ENCODE results near the gene WIPF3.

Gene WIPF3

DNA sequence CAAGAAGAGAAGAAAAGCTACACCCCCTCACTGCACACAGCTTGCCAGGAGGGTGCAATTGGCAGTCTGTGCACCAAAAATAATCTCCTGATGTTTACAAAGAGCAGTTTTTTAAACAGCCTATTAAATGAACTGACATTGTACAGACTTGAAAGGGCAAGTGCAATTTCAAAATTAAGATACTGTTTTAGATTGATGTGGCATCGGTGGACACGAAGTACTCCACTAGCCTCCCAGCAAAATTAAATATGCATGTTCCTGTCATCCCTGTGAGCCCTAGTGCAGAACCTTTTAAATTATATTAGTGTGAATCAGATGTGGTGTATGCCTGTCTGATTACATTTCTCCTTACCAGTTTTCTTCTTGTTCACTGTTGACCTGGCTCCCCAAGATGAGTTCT is 87.9 kb downstream of the WIPF3 start:
- no peak overlapping the region for H3K4me3 ChIP-seq (replicated peaks; ENCODE audit: low read depth, low read length)
- TF ChIP-seq, protein P1, sequence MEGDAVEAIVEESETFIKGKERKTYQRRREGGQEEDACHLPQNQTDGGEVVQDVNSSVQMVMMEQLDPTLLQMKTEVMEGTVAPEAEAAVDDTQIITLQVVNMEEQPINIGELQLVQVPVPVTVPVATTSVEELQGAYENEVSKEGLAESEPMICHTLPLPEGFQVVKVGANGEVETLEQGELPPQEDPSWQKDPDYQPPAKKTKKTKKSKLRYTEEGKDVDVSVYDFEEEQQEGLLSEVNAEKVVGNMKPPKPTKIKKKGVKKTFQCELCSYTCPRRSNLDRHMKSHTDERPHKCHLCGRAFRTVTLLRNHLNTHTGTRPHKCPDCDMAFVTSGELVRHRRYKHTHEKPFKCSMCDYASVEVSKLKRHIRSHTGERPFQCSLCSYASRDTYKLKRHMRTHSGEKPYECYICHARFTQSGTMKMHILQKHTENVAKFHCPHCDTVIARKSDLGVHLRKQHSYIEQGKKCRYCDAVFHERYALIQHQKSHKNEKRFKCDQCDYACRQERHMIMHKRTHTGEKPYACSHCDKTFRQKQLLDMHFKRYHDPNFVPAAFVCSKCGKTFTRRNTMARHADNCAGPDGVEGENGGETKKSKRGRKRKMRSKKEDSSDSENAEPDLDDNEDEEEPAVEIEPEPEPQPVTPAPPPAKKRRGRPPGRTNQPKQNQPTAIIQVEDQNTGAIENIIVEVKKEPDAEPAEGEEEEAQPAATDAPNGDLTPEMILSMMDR (IDR thresholded peaks at IDR 0.05; ENCODE audit: low read depth, low read length, missing control alignments), result no peak
- DNase-seq (ENCODE audit: extremely low read depth, low read depth), result no peak

DNA sequence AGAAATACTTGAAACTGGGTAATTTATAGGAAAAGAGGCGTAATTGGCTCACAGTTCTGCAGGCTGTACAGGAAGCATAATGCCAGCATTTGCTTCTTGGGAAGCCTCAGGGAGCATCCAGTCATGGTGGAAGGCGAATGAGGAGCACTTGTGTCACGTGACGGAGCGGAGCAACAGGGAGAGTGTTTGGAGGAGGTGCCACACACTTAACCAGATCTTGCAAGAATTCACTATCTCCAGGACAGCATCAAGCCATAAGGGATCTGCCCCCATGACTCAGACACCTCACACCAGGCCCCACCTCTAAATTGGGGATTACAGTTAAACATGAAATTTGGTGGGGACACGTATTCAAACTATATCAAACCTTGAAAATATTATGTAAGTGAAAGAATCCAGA is 89.3 kb downstream of the WIPF3 start:
- H3K4me3 ChIP-seq (replicated peaks; ENCODE audit: low read depth, low read length), result no peak overlapping the region
- DNase-seq (ENCODE audit: extremely low read depth, low read depth), result no peak
- TF ChIP-seq, protein P1 (IDR thresholded peaks at IDR 0.05; ENCODE audit: low read depth, low read length, missing control alignments), result no peak

DNA sequence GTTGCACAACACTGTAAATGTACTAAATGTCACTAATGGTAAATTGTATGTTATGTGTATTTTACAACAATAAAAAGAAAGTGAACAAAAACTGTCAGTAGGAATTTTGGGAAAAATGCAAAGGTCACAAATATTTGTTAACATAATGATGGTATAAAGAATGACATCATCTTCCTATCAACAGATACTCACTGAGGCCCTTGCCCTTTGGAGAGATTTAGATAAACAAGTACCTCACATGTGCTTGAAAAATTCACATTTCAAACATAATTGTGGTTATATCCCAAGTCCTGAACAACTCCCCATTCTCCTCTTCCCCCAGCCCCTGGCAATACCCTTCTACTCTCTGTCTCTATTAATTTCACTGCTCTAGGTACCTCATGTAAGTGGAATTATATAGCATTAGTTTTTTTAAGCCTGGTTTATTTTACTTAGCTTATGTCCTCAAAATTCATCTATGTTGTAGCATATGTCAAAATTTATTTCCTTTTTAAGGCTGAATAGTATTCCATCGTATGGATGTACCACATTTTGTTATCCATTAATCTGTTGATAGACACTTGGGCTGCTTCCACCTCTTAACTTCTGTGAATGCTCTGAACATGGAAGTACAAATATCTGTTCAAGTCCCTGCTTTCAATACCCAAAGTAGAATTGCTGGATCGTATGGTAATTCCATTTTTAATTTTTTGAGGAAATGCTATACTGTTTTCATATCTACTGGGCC is 90.5 kb downstream of the WIPF3 start:
- no peak overlapping the region for H3K4me3 ChIP-seq (replicated peaks; ENCODE audit: low read depth, low read length)
- TF ChIP-seq, protein P1 (IDR thresholded peaks at IDR 0.05; ENCODE audit: low read depth, low read length, missing control alignments), result no peak
- no peak for DNase-seq (ENCODE audit: extremely low read depth, low read depth)

DNA sequence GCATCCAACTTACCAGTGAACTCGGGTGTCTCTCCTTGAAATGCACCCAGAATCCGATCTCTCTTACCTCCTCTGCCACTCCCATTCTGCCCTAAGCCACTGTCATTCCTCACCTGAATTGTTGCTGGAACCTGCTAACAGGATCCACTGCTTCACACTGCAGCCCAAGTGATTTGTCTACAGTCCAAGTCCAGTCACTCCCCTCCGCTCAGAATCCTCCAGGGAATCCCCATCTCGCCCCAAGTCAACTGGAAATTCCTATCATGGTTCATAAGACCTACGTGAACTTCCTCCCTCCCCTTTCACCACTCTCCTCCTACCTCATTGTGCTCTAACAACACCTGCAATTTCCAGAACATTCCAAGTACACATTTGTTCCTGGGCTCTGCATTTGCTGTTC is 92.0 kb downstream of the WIPF3 start:
- H3K4me3 ChIP-seq (replicated peaks; ENCODE audit: low read depth, low read length), result no peak overlapping the region
- DNase-seq (ENCODE audit: extremely low read depth, low read depth), result no peak
- TF ChIP-seq, protein P1 (IDR thresholded peaks at IDR 0.05; ENCODE audit: low read depth, low read length, missing control alignments), result no peak

DNA sequence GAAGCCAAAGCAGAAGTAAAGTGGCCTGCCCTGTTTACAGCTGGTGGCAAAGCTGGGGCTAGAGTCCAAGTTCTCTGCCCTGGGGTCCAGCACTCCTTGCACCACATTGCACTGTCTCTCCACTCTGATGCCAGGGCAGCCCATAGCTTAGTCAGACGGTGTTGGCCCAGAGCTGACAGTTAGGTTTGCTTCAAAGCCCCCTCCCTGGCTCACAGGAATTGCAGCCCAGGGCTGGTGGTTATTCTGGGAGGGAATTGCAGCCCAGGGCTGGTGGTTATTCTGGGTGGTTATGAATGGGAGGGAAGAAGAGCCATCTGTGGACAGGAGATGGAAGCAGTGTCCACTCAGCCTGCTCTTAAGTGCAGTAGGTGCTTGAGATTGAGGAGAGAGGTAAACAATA is 94.4 kb downstream of the WIPF3 start:
- DNase-seq (ENCODE audit: extremely low read depth, low read depth), result no peak
- TF ChIP-seq, protein P1 (IDR thresholded peaks at IDR 0.05; ENCODE audit: low read depth, low read length, missing control alignments), result no peak
- no peak overlapping the region for H3K4me3 ChIP-seq (replicated peaks; ENCODE audit: low read depth, low read length)

DNA sequence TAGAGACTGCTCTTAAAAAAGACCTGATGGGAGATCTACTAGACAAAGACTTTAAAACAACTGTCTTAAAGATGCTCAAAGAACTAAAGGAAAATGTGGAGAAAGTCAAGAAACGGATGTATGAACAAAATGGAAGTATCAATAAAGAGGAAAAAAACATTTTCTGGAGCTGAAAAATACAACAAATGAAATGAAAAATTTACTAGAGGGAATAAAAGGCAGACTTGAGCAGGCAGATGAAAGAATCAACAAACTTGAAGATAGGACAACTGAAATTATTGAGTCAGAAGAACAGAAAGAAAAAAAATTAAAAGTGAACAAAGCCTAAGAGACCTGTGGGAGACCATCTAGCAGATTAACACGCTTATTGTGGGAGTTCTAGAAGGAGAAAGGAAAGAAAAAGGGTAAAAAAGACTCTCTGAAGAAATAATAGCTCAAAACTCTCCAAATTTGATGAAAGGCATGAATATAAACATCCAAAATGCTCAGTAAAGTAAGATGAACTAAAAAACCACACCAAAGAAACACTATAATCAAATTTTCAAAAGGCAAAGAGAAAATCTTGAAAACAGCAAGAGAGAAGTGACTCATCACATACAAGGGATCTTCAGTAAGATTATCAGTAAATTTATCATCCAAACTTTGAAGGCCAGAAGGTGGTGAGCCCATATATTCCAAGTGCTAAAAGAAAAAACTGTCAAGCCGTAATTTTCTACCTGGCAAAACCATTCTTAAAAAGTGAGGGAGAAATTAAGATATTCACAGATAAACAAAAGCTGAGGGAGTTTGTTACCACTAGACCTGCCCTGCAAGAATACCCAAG is 100.1 kb downstream of the WIPF3 start:
- no peak overlapping the region for H3K4me3 ChIP-seq (replicated peaks; ENCODE audit: low read depth, low read length)
- no peak for DNase-seq (ENCODE audit: extremely low read depth, low read depth)
- TF ChIP-seq, protein P1 (IDR thresholded peaks at IDR 0.05; ENCODE audit: low read depth, low read length, missing control alignments), result no peak
